IPS-20b (cell line): ENCODE measurements around the gene RAB17.

Experiments used
- H3K27ac ChIP-seq: one replicate; pipeline ENCODE4 v1.5.1; 2013; ENCODE audit warnings: low read length
- H3K27me3 ChIP-seq: 2 replicates; pipeline ENCODE4 v1.6.1; 2013; ENCODE audit warnings: mild to moderate bottlenecking, low read length, inconsistent platforms; ENCODE audit not compliant: insufficient read depth
- H3K36me3 ChIP-seq: 2 replicates; pipeline ENCODE4 v1.6.1; 2013; ENCODE audit warnings: low read depth, mild to moderate bottlenecking, inconsistent platforms, low read length, moderate library complexity; ENCODE audit not compliant: insufficient read depth
- H3K4me1 ChIP-seq: 2 replicates; pipeline ENCODE4 v1.6.1; 2013; ENCODE audit warnings: mild to moderate bottlenecking, control low read depth, inconsistent platforms, low read length, moderate library complexity; ENCODE audit not compliant: insufficient read depth
- H3K4me3 ChIP-seq: 2 replicates; pipeline ENCODE4 v1.5.1; 2013; ENCODE audit warnings: mild to moderate bottlenecking, low read length, inconsistent platforms
- H3K9ac ChIP-seq: 2 replicates; pipeline ENCODE4 v1.6.1; 2013; ENCODE audit warnings: low read depth, mild to moderate bottlenecking, inconsistent platforms, low read length, moderate library complexity
- H3K9me3 ChIP-seq: 2 replicates; pipeline ENCODE4 v1.6.1; 2013; ENCODE audit warnings: mild to moderate bottlenecking, low read depth, low read length, inconsistent platforms; ENCODE audit not compliant: insufficient read depth

Gene RAB17

GRCh38 chr2:237549216-237549615, 41.3 kb downstream of the RAB17 start:
- Histone ChIP-seq H3K9me3 (no peaks in the 10 kb centered on the region), H3K27ac (no peak overlapping the region), H3K36me3 (no peaks in the 10 kb centered on the region), H3K4me1 (no peaks in the 10 kb centered on the region), H3K27me3 (no peaks in the 10 kb centered on the region), H3K9ac (no peak overlapping the region), H3K4me3 (no peak overlapping the region)

- H3K27me3 ChIP-seq, result no peaks in the 10 kb centered on the region
- H3K27ac ChIP-seq, result no peak overlapping the region
- H3K9me3 ChIP-seq, result no peaks in the 10 kb centered on the region
- no peak overlapping the region for H3K4me3 ChIP-seq
- no peaks in the 10 kb centered on the region for H3K4me1 ChIP-seq
- no peak overlapping the region for H3K9ac ChIP-seq
- H3K36me3 ChIP-seq, result no peaks in the 10 kb centered on the region
These were observed 42.6 kb downstream of the RAB17 start for GRCh38 chr2:237547841-237548416.

- no peaks in the 10 kb centered on the region for H3K27me3 ChIP-seq
- no peak overlapping the region for H3K4me3 ChIP-seq
- no peaks in the 10 kb centered on the region for H3K36me3 ChIP-seq
- no peak overlapping the region for H3K9ac ChIP-seq
- no peak overlapping the region for H3K27ac ChIP-seq
- H3K9me3 ChIP-seq, result no peaks in the 10 kb centered on the region
- H3K4me1 ChIP-seq, result no peaks in the 10 kb centered on the region
These were observed 43.6 kb downstream of the RAB17 start for GRCh38 chr2:237546876-237547395.

GRCh38 chr2:237546040-237546875, 44.3 kb downstream of the RAB17 start:
- Histone ChIP-seq H3K9me3 (no peaks in the 10 kb centered on the region), H3K27ac (no peak overlapping the region), H3K9ac (no peak overlapping the region), H3K4me1 (no peaks in the 10 kb centered on the region), H3K27me3 (no peaks in the 10 kb centered on the region), H3K36me3 (no peaks in the 10 kb centered on the region), H3K4me3 (no peak overlapping the region)

GRCh38 chr2:237542001-237542704, 48.4 kb downstream of the RAB17 start:
- Histone ChIP-seq H3K4me1 (no peaks in the 10 kb centered on the region), H3K9me3 (no peaks in the 10 kb centered on the region), H3K27me3 (no peaks in the 10 kb centered on the region), H3K27ac (no peak overlapping the region), H3K36me3 (no peaks in the 10 kb centered on the region), H3K4me3 (no peak overlapping the region), H3K9ac (no peak overlapping the region)

- Histone ChIP-seq H3K27me3 (no peaks in the 10 kb centered on the region), H3K27ac (no peak overlapping the region), H3K9ac (no peak overlapping the region; the same call in 1 of the 2 replicates), H3K4me3 (no peak overlapping the region), H3K36me3 (no peaks in the 10 kb centered on the region), H3K9me3 (no peaks in the 10 kb centered on the region), H3K4me1 (no peaks in the 10 kb centered on the region)
These were observed 49.3 kb downstream of the RAB17 start for GRCh38 chr2:237541243-237541642.

GRCh38 chr2:237540823-237541222, 49.7 kb downstream of the RAB17 start:
- Histone ChIP-seq H3K4me1 (no peaks in the 10 kb centered on the region), H3K4me3 (no peak overlapping the region), H3K27ac (no peak overlapping the region), H3K9ac (no peak overlapping the region), H3K36me3 (no peaks in the 10 kb centered on the region), H3K9me3 (no peaks in the 10 kb centered on the region), H3K27me3 (no peaks in the 10 kb centered on the region)

GRCh38 chr2:237540223-237540775, 50.2 kb downstream of the RAB17 start:
- Histone ChIP-seq H3K9me3 (no peaks in the 10 kb centered on the region), H3K36me3 (no peaks in the 10 kb centered on the region), H3K9ac (no peak overlapping the region), H3K27me3 (no peaks in the 10 kb centered on the region), H3K4me1 (no peaks in the 10 kb centered on the region), H3K4me3 (no peak overlapping the region), H3K27ac (no peak overlapping the region)

GRCh38 chr2:237539681-237540080, 50.9 kb downstream of the RAB17 start:
- Histone ChIP-seq H3K4me1 (no peaks in the 10 kb centered on the region), H3K9me3 (no peaks in the 10 kb centered on the region), H3K27ac (no peak overlapping the region), H3K4me3 (no peak overlapping the region), H3K36me3 (no peaks in the 10 kb centered on the region), H3K9ac (no peak overlapping the region), H3K27me3 (no peaks in the 10 kb centered on the region)

GRCh38 chr2:237538901-237539300, 51.6 kb downstream of the RAB17 start:
- Histone ChIP-seq H3K9me3 (no peaks in the 10 kb centered on the region), H3K36me3 (no peaks in the 10 kb centered on the region), H3K4me1 (no peaks in the 10 kb centered on the region), H3K9ac (no peak overlapping the region), H3K27ac (no peak overlapping the region), H3K4me3 (no peak overlapping the region), H3K27me3 (no peaks in the 10 kb centered on the region)

GRCh38 chr2:237538001-237538720, 52.4 kb downstream of the RAB17 start:
- H3K9me3 ChIP-seq, result no peaks in the 10 kb centered on the region
- H3K36me3 ChIP-seq, result no peaks in the 10 kb centered on the region
- no peak overlapping the region for H3K27ac ChIP-seq
- H3K27me3 ChIP-seq, result no peaks in the 10 kb centered on the region
- no peak overlapping the region for H3K9ac ChIP-seq
- H3K4me1 ChIP-seq, result no peaks in the 10 kb centered on the region
- no peak overlapping the region for H3K4me3 ChIP-seq
